SK-N-SH (cell line): ENCODE measurements around the gene ZYG11B.

Experiments
- MXI1 ChIP-seq: IDR thresholded peaks from 2 replicates; pipeline ENCODE4 v1.6.1; 2012; ENCODE audit warnings: mild to moderate bottlenecking, low read depth, low read length, improper control_type of control experiment
- PBX3 ChIP-seq: IDR thresholded peaks from 2 replicates; pipeline ENCODE4; 2012

DNA sequence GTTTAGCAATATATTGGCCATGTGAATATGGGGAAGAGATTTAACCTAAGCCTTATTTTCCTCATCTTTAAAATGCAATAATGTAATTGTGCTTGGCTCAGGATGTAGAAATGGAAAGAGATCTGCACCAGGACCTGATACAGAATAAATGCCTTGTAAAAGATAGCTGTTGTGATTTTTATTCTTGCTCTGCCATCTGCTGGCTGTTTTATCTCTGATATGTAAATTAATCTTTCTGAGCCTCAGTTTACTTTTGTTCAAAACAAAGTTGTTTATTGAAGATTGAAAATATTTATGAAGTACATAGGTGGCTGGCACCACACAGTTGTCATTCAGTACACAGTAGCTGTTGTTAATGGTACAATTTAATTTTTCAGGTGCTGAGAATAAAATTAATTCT, 21.9 kb downstream of the ZYG11B start:
- TF ChIP-seq MXI1 (no peak), PBX3 (no peak)
